NCI-H69 (cell line): ENCODE results near the gene SEC24D.
A peak's percentile ranks its signal among the peaks of the same experiment; 100 is the strongest.

ENCODE experiments used
- DNase-seq: peaks from one replicate; lab custom pipeline; 2025; lab: John Stamatoyannopoulos, UW

Gene SEC24D

DNA sequence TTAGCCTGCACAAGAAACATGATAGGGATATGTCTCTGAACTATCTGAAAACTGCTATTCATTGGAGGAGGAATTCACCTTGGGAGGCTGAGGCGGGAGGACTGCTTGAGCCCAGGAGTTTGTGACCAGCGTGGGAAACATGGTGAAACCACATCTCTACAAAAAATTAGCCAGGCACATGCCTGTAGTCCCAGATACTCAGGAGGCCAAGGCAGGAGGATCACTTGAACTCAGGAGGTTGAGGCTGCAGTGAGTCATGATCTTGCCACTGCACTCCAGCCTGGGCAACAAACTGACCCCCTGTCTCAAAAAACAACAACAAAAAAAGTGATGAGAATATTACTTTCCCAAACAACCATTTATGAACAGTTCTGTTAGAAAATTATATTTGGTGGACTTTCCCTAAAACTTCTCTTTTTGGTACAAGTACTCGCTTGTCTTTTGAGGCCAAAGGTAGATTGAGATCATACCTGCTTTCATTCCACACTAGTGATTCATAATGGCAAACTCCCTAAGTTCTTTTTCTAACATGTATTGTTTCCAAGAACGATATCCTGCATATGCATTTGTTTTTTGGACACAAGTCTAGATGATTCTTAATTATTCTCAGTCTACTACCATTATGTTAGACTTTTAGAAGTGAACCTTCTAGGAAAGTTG lies 117.3 kb downstream of the SEC24D start:
- no peak for DNase-seq

DNA sequence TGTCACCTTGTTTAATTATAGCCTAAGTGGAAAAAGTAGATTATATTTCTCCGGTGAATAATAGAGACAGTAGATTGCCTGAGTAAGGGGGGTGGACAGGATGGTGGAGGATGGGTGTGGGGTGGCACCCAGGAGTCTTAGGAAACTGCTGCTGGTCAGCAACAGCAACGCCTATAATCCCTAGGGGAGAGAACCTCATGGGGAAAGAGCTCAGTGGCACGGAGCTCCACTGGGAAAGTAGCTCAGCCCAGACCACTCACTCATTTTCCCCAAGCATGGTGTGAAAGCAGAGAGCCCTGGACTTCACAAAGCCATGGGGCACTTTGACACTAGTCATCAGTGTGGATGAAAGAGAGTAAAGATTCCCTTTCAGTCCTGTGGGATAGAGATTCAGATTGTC lies 119.6 kb downstream of the SEC24D start:
- peak; percentile 77 for DNase-seq

DNA sequence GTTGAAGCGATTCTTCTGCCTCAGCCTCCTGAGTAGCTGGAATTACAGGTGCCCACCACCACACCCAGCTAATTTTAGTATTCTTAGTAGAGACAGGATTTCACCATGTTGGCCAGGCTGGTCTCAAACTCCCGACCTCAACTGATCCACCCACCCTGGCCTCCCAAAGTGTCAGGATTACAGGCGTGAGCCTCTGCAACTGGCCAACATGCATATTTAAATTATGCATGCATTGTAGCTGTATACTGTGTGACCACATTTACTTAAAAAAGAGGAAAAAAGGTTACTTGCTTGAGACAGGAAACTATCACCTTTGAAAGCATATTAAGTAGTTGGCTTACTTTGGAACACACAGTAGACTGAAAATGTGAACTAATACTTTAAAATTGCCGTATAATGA lies 121.2 kb downstream of the SEC24D start:
- DNase-seq, result no peak

DNA sequence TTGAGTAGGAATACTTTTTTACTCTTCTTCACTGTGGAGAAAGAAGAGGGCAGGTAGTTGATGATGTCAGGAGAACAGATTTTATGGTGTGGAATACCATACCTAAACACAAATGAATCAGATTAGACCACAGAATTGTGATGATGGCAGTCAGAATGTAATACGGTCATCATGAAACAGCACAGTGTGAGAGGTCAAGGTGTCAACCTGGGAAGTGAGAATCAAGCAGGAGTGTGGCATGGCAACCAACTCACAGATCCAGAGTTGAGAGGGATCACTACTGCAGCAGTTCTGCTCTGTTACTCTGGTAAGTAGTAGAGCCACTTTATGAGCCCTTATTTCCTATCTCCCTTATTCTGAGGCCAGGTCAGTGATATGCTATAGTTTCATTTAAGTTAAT lies 123.1 kb downstream of the SEC24D start:
- DNase-seq, result no peak

DNA sequence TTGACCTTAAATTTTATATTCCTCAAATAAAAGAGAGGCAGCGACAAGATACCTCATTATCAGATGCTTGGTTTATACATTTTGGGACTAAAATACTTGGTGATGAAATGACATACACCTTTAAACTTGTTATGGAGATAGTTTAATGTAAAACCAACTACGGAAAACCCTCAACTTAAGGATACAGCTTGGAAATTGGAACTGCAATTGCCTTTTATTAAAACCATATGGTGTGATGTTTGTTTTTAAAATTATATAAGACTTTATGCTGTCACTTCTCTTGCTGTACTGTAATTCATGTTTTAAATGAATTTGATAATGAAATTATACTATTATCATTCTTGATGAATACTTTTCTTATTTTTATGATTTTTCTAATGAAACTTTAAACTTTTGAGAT lies 124.9 kb downstream of the SEC24D start:
- no peak for DNase-seq

DNA sequence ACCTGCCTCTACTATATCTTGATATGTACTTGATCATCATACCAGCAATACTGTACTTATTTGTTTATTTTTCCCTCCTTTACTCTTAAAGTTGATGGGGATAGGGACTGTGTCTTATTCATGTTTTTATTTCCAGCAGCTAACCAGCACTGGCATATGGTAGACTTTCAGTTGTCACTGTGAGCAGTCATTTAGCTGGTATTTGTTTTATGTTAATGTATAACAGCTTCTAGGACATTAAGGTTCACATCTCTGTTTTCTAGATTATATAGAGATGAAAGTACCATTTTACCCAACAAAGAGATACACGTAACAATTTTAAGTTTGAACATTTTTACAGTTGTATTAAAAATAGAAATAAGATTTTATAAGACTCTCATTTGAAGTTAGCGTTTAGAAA lies 132.8 kb downstream of the SEC24D start:
- DNase-seq, result no peak

DNA sequence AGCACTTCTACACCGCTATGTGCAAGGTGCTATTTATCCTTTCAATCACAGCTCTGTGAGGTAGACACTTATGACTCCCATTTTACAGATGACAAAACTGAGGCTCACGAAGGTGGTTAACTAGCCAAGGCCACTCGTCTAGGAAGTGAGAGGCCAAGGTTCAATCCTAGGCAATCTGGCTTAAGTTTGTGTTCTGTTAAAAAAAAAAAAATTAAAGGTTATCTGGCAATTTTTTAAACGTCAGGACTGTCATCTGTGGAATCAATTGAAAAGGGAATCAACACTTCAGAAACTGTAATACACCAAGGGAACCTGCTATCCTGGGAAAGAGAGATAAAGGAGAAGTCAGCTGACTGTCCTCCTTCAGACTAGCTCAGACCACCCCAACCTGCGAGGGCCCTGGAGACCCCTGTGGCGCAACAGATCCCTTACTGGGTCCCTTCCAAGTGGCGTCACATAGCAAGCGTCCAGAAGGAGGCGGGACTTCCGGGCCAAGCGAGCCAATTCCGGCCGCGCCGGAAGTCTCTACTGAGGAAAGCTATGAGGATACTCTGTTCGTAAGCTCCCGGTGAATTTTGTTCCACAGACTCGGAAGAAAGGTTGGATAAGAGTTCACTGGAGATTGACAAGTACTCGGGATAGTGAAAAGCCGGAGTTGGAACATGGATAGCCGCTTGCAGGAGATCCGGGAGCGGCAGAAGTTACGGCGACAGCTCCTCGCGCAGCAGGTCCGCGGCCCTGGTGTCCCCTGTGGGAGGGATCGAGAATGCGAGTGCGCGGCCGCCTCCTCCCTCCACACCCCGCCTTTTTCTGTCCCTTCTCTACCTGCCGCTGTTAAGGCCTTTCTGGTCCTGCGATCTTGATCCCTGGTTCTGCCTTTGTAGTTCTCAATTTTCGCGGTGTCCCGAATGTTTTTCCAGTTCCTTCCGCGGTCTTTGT lies 150.8 kb downstream of the SEC24D start, which contains the start of gene METTL14:
Gene METTL14, plus strand, starts transcription at position 520 of the 939 bp plus-strand sequence. Its CDS starts 143 bp downstream, at position 663.
- DNase-seq, result peak; percentile 94

DNA sequence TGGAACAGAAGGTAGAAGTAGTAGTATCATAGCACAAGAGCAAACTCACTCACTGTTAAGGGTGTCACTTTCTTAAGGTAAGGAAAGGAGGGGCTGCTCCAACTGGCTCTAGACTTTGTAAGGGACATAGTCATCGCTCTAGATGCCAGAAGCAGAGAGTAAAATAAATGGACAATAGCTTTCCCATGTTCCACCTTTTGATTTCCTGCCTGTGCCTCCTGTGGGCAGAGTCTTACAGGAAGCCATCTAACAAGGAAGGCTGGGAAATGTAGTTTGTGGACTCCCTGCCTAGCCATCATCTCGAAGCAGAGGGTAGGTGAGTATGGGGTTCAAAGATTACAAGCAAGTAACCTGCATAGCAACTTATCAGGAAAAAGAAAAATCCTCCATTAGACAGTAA lies 152.4 kb downstream of the SEC24D start:
- peak; percentile 69 for DNase-seq

DNA sequence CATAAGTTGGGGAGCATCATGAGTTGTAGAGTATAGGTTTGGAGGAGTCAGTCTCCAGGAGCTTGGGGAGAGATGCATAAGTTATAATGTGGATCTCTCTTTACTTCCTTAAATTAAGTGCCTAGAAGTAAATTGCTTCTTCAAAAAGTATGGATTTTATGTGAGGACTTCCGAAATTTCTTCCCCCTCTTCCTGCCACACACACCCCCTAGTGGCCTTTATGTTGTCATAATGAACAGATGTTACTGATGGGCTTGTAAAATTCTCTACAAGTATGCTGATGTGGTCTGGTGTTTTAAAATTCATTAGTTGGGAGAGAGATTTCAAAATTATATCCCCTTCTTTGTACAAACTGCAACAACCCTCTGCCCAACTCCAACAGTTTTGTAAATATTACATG lies 153.0 kb downstream of the SEC24D start:
- peak; percentile 56 for DNase-seq

DNA sequence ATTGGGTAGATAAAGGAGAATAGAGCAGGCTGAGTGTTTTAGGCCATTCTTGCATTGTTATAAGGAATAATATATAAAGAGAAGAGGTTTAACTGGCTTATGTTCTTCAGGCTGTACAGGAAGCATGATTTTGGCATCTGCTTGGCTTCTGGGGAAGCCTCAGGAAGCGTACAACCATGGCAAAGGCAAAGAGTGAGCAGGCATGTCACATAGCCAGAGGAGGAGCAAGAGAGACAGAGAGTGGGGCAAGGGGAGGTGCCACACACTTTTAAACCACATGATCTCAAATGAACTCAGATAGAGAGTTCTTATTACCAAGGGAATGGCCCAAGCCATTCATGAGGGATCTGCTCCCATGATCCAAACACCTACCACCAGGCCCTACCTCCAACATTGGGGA lies 155.1 kb downstream of the SEC24D start:
- no peak for DNase-seq

DNA sequence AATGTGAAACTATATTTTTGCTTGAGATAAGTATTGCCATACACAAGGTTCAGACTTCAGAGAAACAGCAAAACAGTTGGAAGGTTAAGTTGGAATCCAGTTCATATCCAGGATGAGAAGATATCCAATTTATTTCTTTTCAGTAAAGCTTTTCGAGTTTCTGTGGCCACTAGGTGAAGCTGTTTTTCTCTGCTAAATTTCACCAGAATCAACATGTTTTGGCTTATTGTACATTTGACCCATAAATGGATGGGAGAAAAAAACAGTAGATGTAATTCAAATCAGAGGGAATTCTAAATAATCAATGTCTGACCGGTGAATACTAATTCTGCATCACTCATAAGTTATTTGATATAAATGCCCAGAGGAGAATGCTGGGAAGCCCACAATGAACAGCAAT lies 159.8 kb downstream of the SEC24D start:
- DNase-seq, result no peak
